Lung (tissue), 12 donors: Measurements from ENCODE around the gene RAB9B. TPM values are rescaled to one million over a fixed set of nuclear protein-coding genes. Genes with fewer than 3 reads are reported as not detected.
"Not testable (repeated sequence)": the region's sequence is repeated elsewhere in the genome, so short reads cannot be mapped to it uniquely, and the experiment has no call there.

Experiments
- ATAC-seq: fragments of 200-7000 bp; cut with Tn5 transposase; one replicate; pipeline ENCODE4 v1.9.1; 2020; ENCODE audit warnings: moderate number of reproducible peaks; ENCODE audit not compliant: insufficient read depth, low FRiP score
- DNase-seq, 3 donors: peaks; one replicate each; pipeline ENCODE4 v3.0.0-alpha.2; 2013 to 2017
- H3K27ac ChIP-seq, 2 donors: one replicate each; pipeline ENCODE4 v1.5.1; 2013; ENCODE audit warnings: mild to moderate bottlenecking in 2 of 2, moderate library complexity in 2 of 2, control low read depth in 1 of 2, inconsistent platforms in 1 of 2, low read depth in 1 of 2, low read length in 1 of 2
- H3K27me3 ChIP-seq, 3 donors: one replicate each; pipeline ENCODE4 v1.5.1; 2013; ENCODE audit warnings: low read length in 2 of 3; ENCODE audit not compliant: control insufficient read depth in 3 of 3, insufficient read depth in 3 of 3
- H3K36me3 ChIP-seq, 4 donors: one replicate each; pipeline ENCODE4 v1.5.1; 2013; ENCODE audit warnings: low read length in 4 of 4, mild to moderate bottlenecking in 1 of 4, moderate library complexity in 1 of 4; ENCODE audit not compliant: control insufficient read depth in 4 of 4, insufficient read depth in 4 of 4
- H3K4me1 ChIP-seq, 5 donors: one replicate each; pipeline ENCODE4 v1.5.1; 2013; ENCODE audit warnings: low read length in 5 of 5, mild to moderate bottlenecking in 2 of 5, moderate library complexity in 1 of 5; ENCODE audit not compliant: control insufficient read depth in 5 of 5, insufficient read depth in 5 of 5
- H3K4me3 ChIP-seq: one replicate; pipeline ENCODE4 v1.5.1; 2013; ENCODE audit warnings: mild to moderate bottlenecking, control low read depth, moderate library complexity
- H3K9ac ChIP-seq, 2 donors: one replicate each; pipeline ENCODE4 v1.5.1; 2013; ENCODE audit warnings: low read length in 2 of 2, control low read depth in 1 of 2; ENCODE audit not compliant: insufficient read depth in 1 of 2
- H3K9me3 ChIP-seq, 4 donors: one replicate each; pipeline ENCODE4 v1.5.1; 2013; ENCODE audit warnings: low read length in 3 of 4, mild to moderate bottlenecking in 1 of 4, moderate library complexity in 1 of 4; ENCODE audit not compliant: control insufficient read depth in 4 of 4, insufficient read depth in 3 of 4
- WGBS, 2 donors: extraction: QIAGEN DNeasy Blood & Tissue Kit; methylation state at CpG; one replicate each; pipeline ENCODE4 v1.1.7; 2013; 5-methylcytosine and 5-hydroxymethylcytosine counted together
- polyA plus RNA-seq, 2 donors: library from polyadenylated mRNA; stranded (reverse); fragments of 200-250 nt; gene quantifications; one replicate each; pipeline ENCODE4 v1.2.1, GENCODE V29; 2013
- total RNA-seq, 2 donors: library from RNA; depleted of rRNA in 1 of 2; stranded (reverse); fragments of >200 nt in 1 of 2; gene quantifications; one replicate each; pipeline ENCODE4 v1.2.1, GENCODE V29; 2014 to 2021
- TF ChIP-seq, protein P1 (sequence below): IDR thresholded peaks from 2 replicates; pipeline ENCODE4 v1.5.1; 2012; ENCODE audit warnings: mild to moderate bottlenecking; ENCODE audit errors: control extremely low read depth, extremely low read depth
- donor health status: control.
- donor health status: control.
- donor health status: Bipolar disorder and iron deficiency.
- donor health status: healthy.
- donor health status: DM: yes; HTN: yes; CAD: no.

The RAB9B gene
- total and polyA plus RNA-seq, 4 donors = 0.16 to 3.3 (median 0.46) TPM

DNA sequence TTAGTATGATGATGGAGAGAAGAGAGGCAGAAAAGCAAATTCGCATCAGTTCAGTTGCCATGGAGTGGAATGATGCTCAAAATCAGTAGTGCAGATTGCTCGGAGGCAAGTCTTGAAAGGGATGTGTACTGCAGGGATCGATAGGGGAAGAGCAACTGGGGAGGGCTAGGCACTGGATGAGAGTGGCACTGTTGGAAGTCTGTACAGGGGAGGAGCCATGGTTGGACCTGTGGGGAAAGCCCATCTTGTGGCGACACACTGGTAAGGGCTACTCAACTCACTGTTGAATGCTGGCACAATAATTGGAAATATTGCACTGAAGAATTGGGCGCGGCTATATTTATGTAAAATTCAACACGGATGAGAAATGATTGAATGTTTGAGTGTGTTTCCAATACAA is 1.2 kb downstream of the RAB9B start:
- Histone ChIP-seq H3K4me3 (no peak overlapping the region), H3K27ac (peak overlapping the region in 1 of 2 donors; percentile 66), H3K36me3 (no peaks in the 10 kb centered on the region), H3K9me3 (peaks cover 0 to 7% (median 0%) of the 10 kb centered on the region in 4 donors), H3K4me1 (peaks cover 0 to 4% (median 0%) of the 10 kb centered on the region in 5 donors), H3K27me3 (peaks cover 7 to 37% (median 35%) of the 10 kb centered on the region in 3 donors), H3K9ac (no peak overlapping the region)
- DNase-seq = no peak
- no peak for ATAC-seq
- TF ChIP-seq, protein P1, sequence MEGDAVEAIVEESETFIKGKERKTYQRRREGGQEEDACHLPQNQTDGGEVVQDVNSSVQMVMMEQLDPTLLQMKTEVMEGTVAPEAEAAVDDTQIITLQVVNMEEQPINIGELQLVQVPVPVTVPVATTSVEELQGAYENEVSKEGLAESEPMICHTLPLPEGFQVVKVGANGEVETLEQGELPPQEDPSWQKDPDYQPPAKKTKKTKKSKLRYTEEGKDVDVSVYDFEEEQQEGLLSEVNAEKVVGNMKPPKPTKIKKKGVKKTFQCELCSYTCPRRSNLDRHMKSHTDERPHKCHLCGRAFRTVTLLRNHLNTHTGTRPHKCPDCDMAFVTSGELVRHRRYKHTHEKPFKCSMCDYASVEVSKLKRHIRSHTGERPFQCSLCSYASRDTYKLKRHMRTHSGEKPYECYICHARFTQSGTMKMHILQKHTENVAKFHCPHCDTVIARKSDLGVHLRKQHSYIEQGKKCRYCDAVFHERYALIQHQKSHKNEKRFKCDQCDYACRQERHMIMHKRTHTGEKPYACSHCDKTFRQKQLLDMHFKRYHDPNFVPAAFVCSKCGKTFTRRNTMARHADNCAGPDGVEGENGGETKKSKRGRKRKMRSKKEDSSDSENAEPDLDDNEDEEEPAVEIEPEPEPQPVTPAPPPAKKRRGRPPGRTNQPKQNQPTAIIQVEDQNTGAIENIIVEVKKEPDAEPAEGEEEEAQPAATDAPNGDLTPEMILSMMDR = no peak
- WGBS, 2 donors = 72 to 87% methylated on average over 7 of the region's 7 CpGs

DNA sequence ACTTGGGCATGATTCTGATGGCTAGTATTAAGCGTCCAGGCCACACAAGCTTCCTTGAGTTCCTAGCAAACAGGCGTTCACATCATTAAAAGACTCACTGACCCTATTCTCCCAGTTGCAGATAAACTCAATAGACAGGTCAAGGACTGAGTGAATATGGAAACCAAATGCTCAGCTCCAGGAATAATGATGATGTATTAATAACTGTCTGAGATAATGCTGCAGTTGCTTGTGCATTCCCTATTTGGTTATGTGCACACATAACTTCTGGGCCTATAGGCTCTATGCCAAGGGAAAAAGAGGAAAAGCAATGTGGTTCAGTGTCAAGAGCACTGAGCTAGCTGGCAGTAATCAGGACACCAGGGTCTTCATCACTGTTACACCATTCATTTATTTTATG is 3.5 kb downstream of the RAB9B start:
- Histone ChIP-seq H3K4me1 (peaks cover 0 to 4% (median 0%) of the 10 kb centered on the region in 5 donors), H3K36me3 (no peaks in the 10 kb centered on the region), H3K9me3 (peaks cover 0 to 7% (median 0%) of the 10 kb centered on the region in 4 donors), H3K27ac (peak overlapping the region in 1 of 2 donors; percentile 50), H3K4me3 (no peak overlapping the region), H3K9ac (no peak overlapping the region), H3K27me3 (peaks cover 7 to 46% (median 28%) of the 10 kb centered on the region in 3 donors)
- DNase-seq (peak in 2 of 3 donors; percentile 8 to 23), ATAC-seq (no peak)
- TF ChIP-seq, protein P1 = no peak
- 69 to 88% methylated on average over 2 of the region's 2 CpGs for WGBS, 2 donors

DNA sequence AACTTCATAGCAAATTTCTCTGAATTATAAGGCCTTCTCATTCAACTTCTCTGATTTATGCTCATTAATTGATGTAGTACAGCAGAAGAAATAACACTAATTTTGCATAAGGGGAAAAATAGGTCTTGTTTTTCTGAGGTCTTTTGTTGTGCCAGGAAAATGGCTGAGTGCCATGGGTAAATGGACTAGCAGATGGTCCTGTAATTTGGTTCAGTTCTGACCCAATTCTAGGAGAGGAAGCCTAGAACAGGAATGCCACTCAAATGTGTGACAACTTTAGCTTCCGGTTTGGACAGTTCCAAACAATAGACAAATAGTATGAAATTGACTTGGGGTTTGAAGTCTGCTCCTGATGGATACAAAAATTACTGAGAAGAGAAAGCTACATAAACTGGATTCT is 6.2 kb downstream of the RAB9B start:
- Histone ChIP-seq H3K4me3 (no peak overlapping the region), H3K9ac (no peak overlapping the region), H3K36me3 (no peaks in the 10 kb centered on the region), H3K27me3 (peaks cover 3 to 46% (median 10%) of the 10 kb centered on the region in 3 donors), H3K4me1 (peaks cover 0 to 4% (median 0%) of the 10 kb centered on the region in 5 donors), H3K9me3 (peaks cover 0 to 2% (median 0%) of the 10 kb centered on the region in 4 donors), H3K27ac (no peak overlapping the region)
- WGBS, 2 donors = 80 to 89% methylated on average over 1 of the region's 1 CpG
- TF ChIP-seq, protein P1 = no peak
- no peak for ATAC-seq
- DNase-seq = no peak

DNA sequence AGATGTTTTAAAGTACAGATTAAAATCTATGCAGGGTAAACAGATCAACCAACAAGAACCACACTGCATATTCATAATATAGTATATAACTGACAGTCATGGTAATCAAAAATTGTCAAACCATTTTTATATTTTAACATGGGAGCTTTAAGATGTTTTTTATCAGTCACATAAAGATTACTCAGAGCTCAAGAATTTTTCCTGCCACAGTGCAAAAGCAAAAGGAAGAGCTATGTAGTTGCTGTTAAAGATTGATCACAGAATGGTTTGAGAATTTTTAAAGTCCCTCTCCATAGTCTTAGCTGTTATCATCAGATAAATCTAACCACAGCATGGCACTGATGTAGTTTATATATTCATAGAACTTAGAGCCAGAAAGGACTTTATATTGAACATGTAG is 8.5 kb downstream of the RAB9B start:
- Histone ChIP-seq H3K27me3 (peaks cover 6 to 46% (median 7%) of the 10 kb centered on the region in 3 donors), H3K9ac (no peak overlapping the region), H3K36me3 (no peaks in the 10 kb centered on the region), H3K4me1 (peaks cover 0 to 2% (median 0%) of the 10 kb centered on the region in 5 donors), H3K9me3 (no peaks in the 10 kb centered on the region), H3K4me3 (no peak overlapping the region), H3K27ac (no peak overlapping the region)
- DNase-seq (no peak), ATAC-seq (no peak)
- TF ChIP-seq, protein P1 = no peak

DNA sequence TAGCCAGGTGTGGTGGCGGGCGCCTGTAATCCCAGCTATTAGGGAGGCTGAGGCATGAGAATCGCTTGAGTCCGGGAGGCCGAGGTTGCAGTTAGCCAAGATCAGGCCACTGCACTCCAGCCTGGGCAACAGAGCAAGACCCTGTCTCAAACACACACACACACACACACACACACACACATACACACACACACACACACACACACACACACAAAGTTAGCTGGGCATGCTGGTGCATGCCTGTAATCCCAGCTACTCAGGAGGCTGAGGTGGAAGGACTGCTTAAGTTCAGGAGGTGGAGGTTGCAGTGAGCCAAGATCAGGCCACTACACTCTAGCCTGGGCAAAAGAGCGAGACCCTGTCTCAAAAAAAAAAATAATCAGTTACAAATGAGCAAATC is 11.3 kb downstream of the RAB9B start:
- WGBS, 2 donors = 93 to 100% methylated on average over 6 of the region's 6 CpGs
- not testable (repeated sequence) for H3K4me3 ChIP-seq, H3K27ac ChIP-seq, H3K9me3 ChIP-seq, H3K9ac ChIP-seq, H3K36me3 ChIP-seq, DNase-seq, H3K4me1 ChIP-seq, ATAC-seq
- peaks cover 3 to 42% (median 3%) of the 10 kb centered on the region in 3 donors for H3K27me3 ChIP-seq
